Neural progenitor cell (in vitro differentiated cells): Measurements from ENCODE around the gene PRRX1.

Experiments
- CTCF ChIP-seq: fragments of 200-600 bp; sonication (generic); IDR thresholded peaks from 2 replicates; pipeline ENCODE4 v1.5.1; 2017; ENCODE audit warnings: antibody characterized with exemption, mild to moderate bottlenecking
- EZH2 ChIP-seq: fragments of 200-600 bp; sonication (generic); IDR thresholded peaks from 2 replicates; pipeline ENCODE4 v1.6.1; 2017; ENCODE audit warnings: antibody characterized with exemption, mild to moderate bottlenecking, moderate library complexity
- EZH2phosphoT487 ChIP-seq: fragments of 200-600 bp; sonication (generic); IDR thresholded peaks from 2 replicates; pipeline ENCODE4 v1.6.1; 2017; ENCODE audit warnings: antibody characterized with exemption

- TF ChIP-seq CTCF (no peak), EZH2 (no peak), EZH2phosphoT487 (no peak)
Measured at GRCh38 chr1:170758992-170759391, 95.1 kb downstream of the PRRX1 start.
